ENCODE measurements around the gene TOM1.

TOM1 gene

DNA sequence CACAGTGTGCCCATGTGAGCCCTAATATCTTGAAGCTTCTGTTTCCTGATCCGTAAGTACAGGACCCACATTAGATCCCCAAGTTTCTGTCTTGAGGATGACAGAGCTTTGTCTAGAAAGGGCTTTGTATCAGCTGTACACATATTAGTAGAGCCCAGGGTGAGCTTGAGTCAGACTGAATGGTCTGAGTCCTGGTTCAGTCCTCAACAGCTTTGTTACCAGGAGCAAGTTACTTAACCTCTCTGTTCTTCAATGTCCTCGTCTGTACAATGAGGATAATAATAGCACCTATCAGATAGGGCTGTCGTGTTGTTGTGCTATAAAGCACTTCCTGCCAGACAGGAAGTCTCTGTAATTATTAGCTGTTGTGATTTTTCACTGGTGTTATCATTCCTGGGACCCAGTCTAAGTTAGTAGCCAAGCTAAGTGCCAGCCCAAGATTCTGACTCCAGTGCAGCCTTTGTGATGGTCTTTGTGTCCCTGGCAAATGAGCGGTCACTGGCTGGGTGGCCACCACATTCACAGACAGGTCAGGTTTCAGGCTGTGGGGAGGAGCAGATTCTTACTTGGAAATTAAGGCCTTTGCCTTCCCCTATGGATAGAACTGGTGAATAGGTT is 6.8 kb downstream of the TOM1 start:
- DNase-seq (ENCODE audit: low spot score), result no peak
- FAIRE-seq, result no peak

- no peak for FAIRE-seq
- DNase-seq (ENCODE audit: low spot score), result no peak
Measured at GRCh38 chr22:35307372-35307771, 7.7 kb downstream of the TOM1 start.

DNA sequence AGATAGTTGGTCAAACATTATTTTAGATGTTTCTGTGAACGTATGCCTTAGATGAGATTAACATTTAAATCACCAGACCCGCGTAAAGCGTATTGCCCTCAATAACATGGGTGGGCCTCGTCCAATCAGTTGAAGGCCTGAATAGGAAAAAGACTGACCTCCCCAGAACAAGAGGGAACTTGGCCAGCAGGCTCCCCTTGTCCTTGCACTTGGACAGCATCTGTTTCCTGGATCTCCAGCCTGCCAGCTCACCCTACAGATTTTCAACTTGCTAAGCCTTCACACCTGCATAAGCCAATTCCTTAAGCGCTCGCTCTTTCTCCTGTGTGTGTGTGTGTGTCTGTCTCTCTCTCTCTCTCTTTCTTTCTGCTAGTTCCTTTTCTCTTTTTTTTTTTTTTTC is 8.2 kb downstream of the TOM1 start:
- DNase-seq (ENCODE audit: low spot score) (no peak), FAIRE-seq (no peak)

DNA sequence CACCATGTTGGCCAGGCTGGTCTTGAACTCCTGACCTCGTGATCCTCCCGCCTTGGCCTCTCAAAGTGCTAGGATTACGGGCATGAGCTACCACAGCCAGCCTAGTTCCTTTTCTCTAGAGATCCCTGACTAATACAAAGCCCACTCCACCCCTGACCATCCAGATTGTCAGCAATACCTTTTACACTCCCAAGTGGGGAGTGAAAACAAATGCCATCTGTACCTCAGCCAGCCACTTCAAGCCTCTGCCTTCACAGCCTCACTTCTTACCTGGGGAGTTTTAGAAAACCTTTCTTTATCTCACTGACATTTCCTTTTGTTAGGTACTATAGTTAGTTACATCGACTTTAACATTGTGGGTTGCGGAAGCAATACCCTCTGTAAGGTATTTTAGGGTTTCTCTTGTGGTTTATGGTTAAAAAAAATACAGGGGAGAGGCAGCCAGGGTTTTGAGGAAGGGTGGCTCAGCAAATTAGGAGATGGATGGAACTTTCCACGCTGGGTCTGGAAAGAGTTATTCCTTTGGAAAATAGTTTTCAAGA is 8.9 kb downstream of the TOM1 start:
- DNase-seq (ENCODE audit: low spot score) (no peak), FAIRE-seq (no peak)

GRCh38 chr22:35310556-35311550 is 11.2 kb downstream of the TOM1 start:
- no peak for DNase-seq (ENCODE audit: low spot score)
- FAIRE-seq, result no peak

DNA sequence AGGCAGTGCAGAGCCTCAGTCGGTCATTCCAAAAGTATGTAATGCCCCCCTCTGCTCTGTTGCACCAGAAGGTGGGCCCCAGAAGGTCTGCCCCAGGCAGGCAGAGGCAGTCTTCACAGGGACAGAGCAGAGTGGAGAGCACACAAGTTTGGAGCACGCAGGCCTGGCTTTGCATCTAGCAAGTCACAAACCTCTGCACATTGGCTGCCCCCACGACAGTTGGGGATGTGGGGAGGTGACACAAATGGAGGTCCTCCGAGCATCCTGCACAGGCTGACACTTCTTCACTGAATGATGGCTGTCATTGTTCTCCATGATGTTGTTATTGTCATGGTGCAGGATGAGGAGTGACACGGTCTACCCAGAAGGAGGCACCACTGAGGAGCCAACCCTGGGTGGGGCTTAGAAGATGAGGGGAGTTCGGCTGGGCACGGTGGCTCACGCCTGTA is 11.9 kb downstream of the TOM1 start:
- DNase-seq (ENCODE audit: low spot score) (no peak), FAIRE-seq (no peak)

- peak; percentile 4 for FAIRE-seq
- DNase-seq (ENCODE audit: low spot score), result peak; percentile 86
Measured at GRCh38 chr22:35312198-35313059, 12.7 kb downstream of the TOM1 start.

GRCh38 chr22:35313311-35314121 is 13.8 kb downstream of the TOM1 start:
- FAIRE-seq (peak; percentile 85), DNase-seq (ENCODE audit: low spot score) (peak; percentile 90)

DNA sequence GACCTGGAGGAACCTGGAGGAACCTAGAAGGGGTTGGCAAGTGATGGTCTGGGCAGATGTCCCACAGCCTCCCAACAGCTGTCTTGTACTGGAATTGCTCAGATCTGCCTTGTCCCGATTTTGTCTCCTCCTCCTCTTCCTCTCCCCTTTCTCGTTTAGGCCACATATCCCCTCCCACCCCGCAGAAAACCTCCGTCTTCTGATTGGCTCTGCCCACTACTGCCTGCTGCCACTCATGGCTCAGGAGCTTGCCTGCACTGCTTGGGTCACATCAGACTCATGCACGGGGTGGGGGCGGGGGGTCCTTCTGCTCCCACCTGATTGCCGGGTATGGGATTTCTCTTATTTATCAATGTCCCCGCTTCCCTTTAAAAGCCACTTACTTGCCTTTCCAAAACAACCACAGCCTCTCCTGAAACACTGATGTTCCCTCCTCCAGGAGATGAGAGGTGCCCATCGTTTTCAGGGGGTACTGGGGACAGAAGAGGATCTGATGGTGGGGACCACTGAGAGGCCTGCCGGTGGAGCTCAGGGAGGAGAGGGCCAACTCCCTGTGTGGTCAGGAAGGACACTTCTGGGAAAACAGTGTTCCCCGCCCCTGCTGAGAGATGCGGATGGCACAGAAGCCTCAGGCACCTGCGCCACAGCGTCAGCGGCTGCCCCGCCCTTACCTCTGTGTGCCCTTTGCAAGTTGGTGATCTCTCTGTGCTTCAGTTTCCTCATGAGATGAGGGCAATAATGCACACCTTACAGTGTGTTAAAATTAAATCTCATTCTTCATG is 14.7 kb downstream of the TOM1 start:
- FAIRE-seq (no peak), DNase-seq (ENCODE audit: low spot score) (no peak)

GRCh38 chr22:35315141-35315854 is 15.6 kb downstream of the TOM1 start:
- FAIRE-seq, result no peak
- no peak for DNase-seq (ENCODE audit: low spot score)

GRCh38 chr22:35315855-35316745 is 16.4 kb downstream of the TOM1 start:
- DNase-seq (ENCODE audit: low spot score), result no peak
- FAIRE-seq, result no peak

DNA sequence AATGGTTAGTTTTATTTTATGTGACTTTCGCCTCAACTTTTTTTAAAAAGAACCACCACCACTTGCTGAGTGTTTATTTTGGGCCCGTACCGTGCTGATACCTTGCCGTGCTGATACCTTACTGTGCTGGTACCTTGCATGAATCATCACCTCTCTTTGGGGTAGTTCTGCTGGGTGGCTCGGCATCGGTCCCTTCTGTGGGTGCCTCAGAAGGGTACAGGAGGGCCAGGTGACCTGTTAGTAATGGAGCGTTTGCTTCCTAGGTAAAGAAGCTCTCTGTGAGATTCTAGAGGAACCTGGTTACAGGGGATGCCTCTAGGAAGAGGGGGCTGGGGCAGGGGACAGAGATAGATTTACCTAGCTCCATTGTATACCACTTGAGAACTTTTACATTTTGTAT is 17.1 kb downstream of the TOM1 start:
- no peak for DNase-seq (ENCODE audit: low spot score)
- FAIRE-seq, result no peak

DNA sequence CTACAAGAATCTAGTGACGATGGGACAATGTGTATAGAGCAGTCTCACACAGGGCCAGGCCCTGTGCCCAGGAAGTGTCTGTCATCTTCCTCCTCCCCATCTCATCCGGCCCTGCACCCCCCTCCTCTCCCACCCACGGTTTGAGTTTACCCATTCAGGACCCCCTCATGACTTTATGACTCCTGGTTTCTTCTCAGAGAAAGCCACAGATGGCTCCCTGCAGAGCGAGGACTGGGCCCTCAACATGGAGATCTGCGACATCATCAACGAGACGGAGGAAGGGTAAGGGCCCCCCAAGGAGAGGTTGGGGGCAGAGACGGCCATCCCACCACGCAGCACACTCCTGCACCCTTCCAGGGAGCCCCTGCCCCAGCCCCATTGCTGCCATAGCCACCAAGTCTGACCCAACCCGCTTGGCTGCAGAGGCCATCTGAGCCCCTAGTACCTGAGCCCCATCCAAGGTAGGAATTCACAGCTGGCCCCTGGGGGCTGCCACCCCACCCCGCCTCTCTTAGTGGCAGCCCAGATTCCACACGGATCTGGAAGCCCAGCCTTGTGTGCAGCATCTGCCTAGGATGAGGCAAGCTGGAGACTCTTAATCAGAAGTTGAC is 18.1 kb downstream of the TOM1 start:
- FAIRE-seq (no peak), DNase-seq (ENCODE audit: low spot score) (no peak)

DNA sequence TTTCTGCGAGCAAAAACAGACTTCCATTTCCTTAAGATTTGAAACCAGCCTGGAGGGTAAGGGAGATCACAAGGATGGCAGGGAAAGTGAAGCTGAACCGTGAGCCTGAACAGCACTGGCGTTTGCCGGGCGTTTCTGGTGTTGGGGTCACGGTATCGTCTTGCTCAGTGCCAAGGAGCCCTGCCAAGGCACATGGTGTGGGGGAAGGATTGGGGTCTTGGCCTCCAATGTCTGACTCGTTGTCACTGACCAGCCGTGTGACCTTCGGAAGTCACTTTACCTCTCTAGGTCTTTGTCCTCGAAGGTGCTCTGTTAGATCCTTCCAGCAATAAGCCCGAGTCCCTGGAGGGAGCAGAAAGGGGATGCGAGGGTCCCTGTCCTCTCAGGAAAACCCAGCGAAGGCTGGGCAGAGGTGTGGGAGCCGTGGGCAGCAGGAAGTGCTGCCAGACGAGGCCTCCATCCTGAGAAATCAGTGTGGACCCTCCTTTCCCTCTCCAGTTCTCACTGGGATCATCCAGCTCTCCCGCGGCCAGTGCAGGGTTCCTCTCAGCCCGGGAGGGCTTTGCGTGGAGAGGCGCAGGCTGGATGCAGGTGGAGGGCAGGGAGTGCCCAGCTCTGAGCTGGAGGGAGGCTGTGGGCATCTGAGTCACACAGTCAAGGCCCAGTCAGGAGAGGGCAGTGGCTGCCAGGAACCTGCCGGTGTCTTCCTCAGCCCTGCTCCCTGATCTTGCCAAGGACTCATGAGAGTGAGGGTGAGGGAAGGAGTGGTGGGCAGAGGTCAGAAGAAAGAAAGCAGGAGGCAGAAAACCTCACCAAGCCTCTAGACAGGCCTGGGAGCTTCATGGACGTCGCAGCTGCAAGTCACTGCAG is 18.9 kb downstream of the TOM1 start:
- DNase-seq (ENCODE audit: low spot score) (no peak), FAIRE-seq (no peak)

DNA sequence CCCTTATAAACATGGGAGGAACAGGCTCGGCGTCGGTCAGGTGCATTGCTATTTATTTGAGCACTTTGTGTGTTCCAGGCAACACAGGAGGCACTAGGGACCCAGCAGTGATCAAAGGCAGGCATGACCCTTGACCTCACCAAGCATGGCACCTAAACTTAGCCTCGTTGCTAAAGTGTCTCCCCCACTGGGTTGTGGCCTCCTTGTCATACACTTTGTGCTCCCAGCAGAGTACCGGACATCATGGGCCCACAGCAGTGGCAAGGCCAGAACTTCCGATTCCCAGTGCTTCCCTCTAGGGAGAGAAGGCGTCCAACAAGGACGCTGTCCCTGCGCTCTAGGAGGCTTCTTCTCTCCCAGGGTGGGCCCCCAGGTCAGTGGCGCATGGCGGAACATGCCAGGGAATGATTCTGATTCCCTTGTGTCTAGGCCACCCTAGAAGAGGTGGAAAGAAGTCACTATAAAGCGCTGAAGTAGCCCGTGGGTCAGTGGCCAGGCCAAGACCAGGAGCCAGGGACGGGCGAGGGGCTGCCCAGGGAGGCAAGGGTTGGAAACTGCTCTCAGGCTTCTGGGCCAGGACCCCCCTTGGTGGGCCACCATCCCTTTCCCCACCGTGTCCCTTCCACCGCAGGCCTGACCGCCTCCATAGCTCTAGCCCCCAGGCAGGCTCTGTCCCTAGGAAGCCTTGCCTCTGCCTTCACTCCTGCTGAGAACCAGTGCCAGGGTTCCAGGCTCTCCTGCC is 19.7 kb downstream of the TOM1 start:
- no peak for DNase-seq (ENCODE audit: low spot score)
- FAIRE-seq, result no peak

GRCh38 chr22:35322126-35322525 is 22.4 kb downstream of the TOM1 start:
- no peak for FAIRE-seq

More at GRCh38 chr22:35322126-35322525, 22.4 kb downstream of the TOM1 start:
- DNase-seq (ENCODE audit: low spot score), result no peak
